ENCODE results near the gene TLDC2.
A peak's percentile ranks its signal among the peaks of the same experiment; 100 is the strongest.
"Not testable (repeated sequence)": the region's sequence is repeated elsewhere in the genome, so short reads cannot be mapped to it uniquely, and the experiment has no call there.

Gene TLDC2

GRCh38 chr20:36875702-36876472 is at the start of gene TLDC2:
Gene TLDC2, plus strand, starts transcription at chr20:36876138. Its CDS starts 37 bp downstream, at chr20:36876175.
- no peak for DNase-seq

- no peak for DNase-seq
These were observed 49.2 kb upstream of the TLDC2 start for GRCh38 chr20:36826554-36827244.

- peak in 1 of 56 donors; percentile 18 for DNase-seq
These were observed 48.2 kb upstream of the TLDC2 start for GRCh38 chr20:36827541-36828279.

- peak in 40 of 56 donors; percentile 23 to 79 (median 53) for DNase-seq
These were observed 44.9 kb upstream of the TLDC2 start for GRCh38 chr20:36830791-36831691.

GRCh38 chr20:36832791-36833190 is 43.1 kb upstream of the TLDC2 start:
- DNase-seq = no peak

GRCh38 chr20:36833275-36834020 is 42.5 kb upstream of the TLDC2 start:
- peak in 25 of 56 donors; percentile 21 to 65 (median 38) for DNase-seq

GRCh38 chr20:36835025-36835424 is 40.9 kb upstream of the TLDC2 start:
- no peak for DNase-seq

- peak in 55 of 56 donors; percentile 41 to 95 (median 89) for DNase-seq
These were observed 40.3 kb upstream of the TLDC2 start for GRCh38 chr20:36835453-36836198.

GRCh38 chr20:36836591-36837269 is 39.2 kb upstream of the TLDC2 start:
- DNase-seq = peak in 22 of 56 donors; percentile 15 to 72 (median 44)

- not testable (repeated sequence) for DNase-seq
These were observed 37.6 kb upstream of the TLDC2 start for GRCh38 chr20:36838376-36838775.

- DNase-seq = no peak
These were observed 36.8 kb upstream of the TLDC2 start for GRCh38 chr20:36839150-36839549.

GRCh38 chr20:36841030-36841429 is 34.9 kb upstream of the TLDC2 start:
- not testable (repeated sequence) for DNase-seq

- peak in 44 of 56 donors; percentile 27 to 84 (median 62) for DNase-seq
These were observed 30.5 kb upstream of the TLDC2 start for GRCh38 chr20:36845288-36845971.

- DNase-seq = peak in 40 of 56 donors; percentile 15 to 83 (median 54)
These were observed 28.8 kb upstream of the TLDC2 start for GRCh38 chr20:36847009-36847709.

GRCh38 chr20:36847710-36848040 is 28.3 kb upstream of the TLDC2 start:
- DNase-seq = no peak

- DNase-seq = peak in 5 of 56 donors; percentile 19 to 31 (median 26)
These were observed 27.8 kb upstream of the TLDC2 start for GRCh38 chr20:36848078-36848660.

GRCh38 chr20:36848677-36849076 is 27.3 kb upstream of the TLDC2 start:
- no peak for DNase-seq

Measured in amygdala (tissue), 56 donors.